GM19324 (cell line): Measurements from ENCODE around the gene PRDM16.

Experiments used
- ATAC-seq: cut with Tn5 transposase; IDR thresholded peaks from one replicate; pipeline ENCODE4 v1.9.1; 2021; ENCODE audit warnings: mild to moderate bottlenecking, moderate library complexity; ENCODE audit not compliant: unreplicated experiment, low FRiP score

Gene PRDM16

DNA sequence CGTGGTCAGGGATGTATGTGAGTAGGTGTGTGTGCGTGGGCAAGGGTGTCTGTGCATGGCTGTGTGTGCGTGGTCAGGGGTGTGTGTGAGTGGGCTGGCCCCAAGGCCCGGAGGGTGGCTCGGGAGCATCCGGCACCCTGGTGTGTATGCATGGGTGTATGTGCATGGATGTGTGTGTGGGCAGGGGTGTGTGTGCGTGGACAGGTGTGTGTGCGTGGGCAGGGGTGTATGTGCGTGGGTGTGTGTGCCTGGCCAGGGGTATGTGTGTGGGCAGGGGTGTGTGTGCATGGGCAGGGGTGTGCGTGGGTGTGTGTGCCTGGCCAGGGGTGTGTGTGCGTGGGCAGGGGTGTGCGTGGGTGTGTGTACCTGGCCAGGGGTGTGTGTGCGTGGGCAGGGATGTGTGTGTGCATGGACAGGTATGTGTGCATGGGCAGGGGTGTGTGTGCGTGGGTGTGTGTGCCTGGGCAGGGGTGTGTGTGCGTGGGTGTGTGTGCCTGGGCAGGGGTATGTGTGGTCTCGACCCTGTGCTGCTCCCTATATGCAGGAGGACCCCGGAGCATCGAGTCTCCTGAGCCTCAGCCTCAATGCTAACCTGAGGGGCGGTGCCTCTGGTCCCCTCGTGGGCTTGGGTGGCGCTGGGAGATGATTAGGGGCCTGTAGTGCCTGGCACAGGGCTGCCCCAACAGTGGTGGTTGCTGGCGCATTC lies 401.8 kb downstream of the PRDM16 start:
- no peak for ATAC-seq

GRCh38 chr1:3471356-3472087 lies 402.5 kb downstream of the PRDM16 start:
- no peak for ATAC-seq

GRCh38 chr1:3472088-3472850 lies 403.3 kb downstream of the PRDM16 start:
- ATAC-seq: no peak

- ATAC-seq: no peak
Observed at GRCh38 chr1:3472906-3473305, 403.9 kb downstream of the PRDM16 start.

GRCh38 chr1:3473381-3473844 lies 404.4 kb downstream of the PRDM16 start:
- ATAC-seq: no peak

DNA sequence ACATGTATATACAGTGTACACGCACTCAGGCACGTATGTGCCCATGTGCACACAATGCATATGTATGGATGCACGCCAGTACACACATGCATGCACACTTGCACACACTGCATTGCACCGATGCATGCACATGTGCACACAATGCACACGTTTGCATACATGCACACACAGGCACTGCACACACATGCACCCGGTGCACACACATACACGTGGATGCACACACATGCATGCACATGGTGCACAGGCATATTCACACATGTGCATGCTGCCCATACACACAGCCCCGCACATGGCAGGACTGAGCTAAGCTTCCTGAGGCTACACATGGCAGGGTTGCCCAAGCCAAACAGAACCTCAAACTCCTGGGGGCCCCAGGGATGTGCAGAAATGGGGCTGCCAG lies 405.0 kb downstream of the PRDM16 start:
- ATAC-seq: no peak

DNA sequence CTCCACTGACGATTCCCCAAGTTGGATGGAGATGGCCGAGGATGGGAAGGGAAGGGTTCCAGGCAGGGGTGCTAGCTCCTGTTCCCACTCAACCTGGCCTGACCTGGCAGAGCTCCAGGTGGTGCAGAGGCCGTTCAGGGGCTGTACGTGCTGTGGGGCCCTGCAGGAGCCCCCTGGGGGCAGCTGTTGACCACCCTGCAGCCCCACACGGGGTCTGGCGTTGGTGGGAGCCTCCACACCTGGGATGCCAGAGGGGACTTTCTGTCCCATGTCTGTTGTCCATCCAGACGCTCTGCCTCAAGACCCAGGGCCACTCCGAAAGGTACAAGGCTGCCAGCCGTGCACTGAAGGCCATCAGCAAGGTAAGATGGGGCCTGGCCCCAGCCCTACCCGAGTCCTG lies 405.4 kb downstream of the PRDM16 start:
- ATAC-seq: no peak

GRCh38 chr1:3475839-3476573 lies 407.0 kb downstream of the PRDM16 start:
- ATAC-seq: no peak

GRCh38 chr1:3476666-3477065 lies 407.7 kb downstream of the PRDM16 start:
- no peak for ATAC-seq

DNA sequence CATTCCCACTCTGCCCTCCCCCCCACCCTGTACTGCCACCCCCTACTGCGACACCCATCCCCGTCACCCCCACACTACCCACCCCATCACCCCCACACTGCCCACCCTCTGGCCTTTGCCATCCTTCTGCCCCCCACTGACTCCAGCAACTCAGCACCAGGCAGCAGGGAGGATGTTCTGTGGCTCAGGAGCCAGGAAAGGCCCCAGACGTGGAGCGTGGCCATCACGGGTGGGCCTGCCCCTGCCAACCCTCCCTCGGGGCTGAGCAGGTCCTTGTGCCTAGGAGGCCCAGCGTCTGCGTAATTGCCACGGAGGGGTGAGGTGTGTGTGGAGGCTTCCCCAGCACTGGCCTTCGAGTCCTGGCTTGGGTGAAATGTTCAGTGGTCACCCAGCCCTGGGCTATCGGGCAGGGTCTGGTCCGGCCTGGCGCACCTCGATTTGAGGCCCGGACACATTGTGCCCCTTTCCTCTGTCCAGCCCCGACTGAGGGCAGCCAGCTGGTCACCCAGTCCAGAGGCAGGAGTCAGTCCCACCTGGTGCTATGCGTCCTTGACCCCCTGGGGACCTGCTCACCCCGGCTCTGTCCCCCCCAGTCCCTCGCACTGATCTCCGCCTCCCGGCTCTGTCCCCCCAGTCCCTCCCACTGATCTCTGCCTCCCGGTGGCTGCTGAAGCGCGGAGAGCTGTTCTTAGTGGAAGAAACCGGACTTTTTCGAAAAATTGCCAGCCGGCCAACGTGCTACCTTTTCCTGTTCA lies 408.4 kb downstream of the PRDM16 start:
- no peak for ATAC-seq

GRCh38 chr1:3478187-3478586 lies 409.2 kb downstream of the PRDM16 start:
- no peak for ATAC-seq

- ATAC-seq: no peak
Observed at GRCh38 chr1:3479511-3480368, 410.7 kb downstream of the PRDM16 start.

- no peak for ATAC-seq
Observed at GRCh38 chr1:3480369-3480719, 411.3 kb downstream of the PRDM16 start.

- no peak for ATAC-seq
Observed at GRCh38 chr1:3481046-3481445, 412.0 kb downstream of the PRDM16 start.

DNA sequence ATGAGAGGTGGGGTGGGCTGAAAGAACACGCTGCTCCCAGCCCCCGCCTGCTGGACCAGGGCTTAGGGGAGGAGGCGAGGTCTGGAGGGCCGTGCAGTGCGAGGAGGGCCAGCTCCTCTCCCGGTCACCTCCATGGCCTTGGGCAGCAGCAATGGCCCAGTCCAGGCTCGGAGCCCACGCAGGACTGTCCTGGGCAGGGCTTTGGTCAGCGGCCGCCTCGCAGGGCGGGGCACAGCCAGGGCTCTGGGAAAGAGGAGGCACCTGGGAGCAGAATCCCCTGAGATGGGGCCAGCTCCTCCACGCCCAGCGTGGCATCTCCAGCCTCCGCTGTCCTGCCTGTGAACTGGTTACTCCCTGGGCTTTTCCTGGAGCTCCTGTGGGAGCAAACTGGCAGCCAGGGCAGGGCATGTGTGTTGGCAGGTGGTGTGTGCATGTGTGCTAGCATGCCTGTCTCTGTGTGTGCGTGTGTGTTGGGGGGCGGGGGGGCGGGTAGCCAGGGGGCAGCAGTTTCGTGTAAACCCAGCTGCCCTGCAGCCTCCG lies 412.9 kb downstream of the PRDM16 start:
- ATAC-seq: no peak

- ATAC-seq: no peak
Observed at GRCh38 chr1:3482378-3482849, 413.4 kb downstream of the PRDM16 start.

DNA sequence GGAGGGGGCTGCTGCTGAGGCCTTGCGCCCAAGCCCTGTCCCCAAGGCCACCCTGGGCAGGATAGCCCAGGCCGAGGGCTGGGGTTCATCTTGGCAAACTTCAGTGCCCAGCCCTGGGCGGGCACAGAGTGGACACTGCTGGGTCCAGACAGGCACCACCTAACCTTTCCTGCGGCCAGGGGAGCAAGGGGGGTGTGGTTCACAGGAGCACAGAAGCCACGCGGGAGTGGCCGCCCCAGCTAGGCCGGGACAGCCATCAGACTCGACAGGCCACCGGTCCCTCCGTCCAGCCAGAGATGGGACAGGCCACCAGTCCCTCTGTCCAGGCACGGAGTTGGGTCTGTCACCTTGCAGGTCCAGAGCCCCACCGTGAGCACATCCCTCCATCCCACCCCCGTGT lies 414.4 kb downstream of the PRDM16 start:
- ATAC-seq: no peak

DNA sequence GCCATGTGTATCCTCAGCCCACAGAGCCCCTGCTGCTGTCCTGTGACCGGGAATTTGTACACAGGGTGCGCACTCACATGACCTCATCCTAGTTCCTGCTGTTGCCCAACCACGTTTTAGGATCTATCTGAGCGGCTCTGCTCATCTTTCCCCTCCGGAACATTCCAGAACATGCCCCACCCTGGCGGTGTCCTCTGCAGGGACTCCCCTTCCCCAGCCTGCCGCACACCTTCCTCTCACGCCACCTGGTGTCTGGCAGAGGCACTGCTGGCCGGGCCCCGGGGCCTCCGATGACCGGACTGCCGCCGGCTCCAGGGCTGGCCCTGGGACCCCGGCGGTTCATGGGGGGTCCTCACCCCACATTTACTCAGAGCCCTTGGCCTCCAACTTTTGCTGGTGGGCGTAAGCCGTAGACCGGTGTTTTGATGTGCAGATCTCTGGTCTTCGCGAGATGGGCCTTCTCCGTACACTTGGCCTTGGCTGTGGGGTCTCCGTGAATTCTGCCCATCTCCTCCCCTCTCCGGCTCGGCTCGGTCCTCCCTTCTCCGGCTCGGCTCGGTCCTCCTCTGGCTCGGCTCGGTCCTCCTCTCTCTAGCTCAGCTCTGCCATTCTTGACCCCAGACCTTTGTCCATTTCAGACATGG lies 414.9 kb downstream of the PRDM16 start:
- ATAC-seq: no peak
